NCI-H748 treated with DMSO at 0.1 percent for 48 hours (cell line): ENCODE results near the gene MDFI.

Experiments used
- DNase-seq: peaks from one replicate; lab custom pipeline; 2025; lab: John Stamatoyannopoulos, UW

The MDFI gene

DNA sequence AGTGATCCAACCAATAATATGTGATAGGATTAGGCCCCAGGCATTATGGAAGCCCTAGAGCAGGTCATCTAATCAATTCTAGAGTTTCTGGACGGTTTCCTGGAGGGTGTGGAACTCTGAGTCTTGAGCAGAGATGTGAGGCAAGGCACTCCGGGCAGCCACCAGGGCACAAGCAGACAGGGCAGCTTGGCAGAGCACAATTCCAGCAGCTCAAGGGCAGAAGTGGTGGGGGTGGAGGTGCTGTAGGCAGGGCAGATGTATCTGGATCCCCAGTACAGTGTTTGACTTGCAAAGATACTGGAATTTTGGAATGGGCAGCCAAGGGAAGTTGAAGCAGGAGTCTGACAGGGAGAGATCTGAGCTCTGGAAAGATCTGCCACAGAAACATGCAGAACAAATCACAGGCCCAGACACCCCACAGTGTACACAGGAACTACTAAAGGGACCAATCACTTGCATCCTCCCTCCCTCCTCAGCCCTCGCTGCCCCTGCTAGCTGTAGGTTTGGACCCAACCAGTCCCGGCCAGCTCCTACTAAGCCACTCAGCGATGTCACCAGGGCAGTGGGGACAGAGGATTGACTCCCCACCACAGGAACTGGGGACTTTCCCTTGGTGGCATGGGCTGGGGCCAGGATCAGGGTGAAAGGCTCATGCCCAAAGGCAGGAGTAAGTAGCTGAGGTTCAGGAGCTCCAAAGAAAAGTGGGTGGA, 50.1 kb downstream of the MDFI start:
- DNase-seq: no peak

- no peak for DNase-seq
Observed at GRCh38 chr6:41689171-41690008, 51.1 kb downstream of the MDFI start.

DNA sequence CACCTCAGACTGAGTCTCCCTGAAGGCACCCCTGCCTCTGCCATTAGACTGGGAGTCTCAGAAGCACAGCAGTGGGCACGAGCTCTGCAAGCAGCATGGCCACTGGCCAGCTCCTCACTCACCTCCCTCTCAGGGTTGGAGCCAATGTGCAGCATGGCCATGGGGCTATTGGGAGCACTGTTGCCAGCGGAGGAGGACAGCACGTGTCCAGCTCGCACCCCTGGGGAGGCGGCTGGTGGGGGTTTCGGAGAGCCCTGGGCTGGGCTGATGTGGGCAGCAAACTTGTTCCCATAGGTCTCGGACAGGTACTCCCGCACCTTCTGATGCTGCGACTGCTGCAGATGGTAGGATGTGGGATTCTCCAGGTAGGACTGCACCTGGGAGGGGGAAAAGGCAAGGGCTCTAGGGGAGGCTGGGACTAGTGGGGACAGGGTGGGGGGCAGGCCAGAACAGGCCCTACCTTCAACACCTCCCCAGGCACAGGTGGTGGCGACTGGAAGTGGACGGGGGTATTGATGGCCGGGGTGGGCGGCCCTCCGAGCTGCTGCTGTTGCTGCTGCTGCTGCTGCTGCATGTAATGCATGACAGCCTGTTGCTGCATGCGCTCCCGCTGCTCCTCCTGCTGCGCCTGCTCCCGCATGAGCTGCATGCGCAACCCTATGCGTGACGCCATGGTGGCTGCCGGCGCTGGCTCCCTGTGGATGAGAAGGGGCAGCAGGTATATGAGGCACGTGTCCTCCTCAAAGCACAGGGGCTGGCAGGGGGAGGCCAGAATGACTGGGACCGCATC, 52.5 kb downstream of the MDFI start:
- no peak for DNase-seq

DNA sequence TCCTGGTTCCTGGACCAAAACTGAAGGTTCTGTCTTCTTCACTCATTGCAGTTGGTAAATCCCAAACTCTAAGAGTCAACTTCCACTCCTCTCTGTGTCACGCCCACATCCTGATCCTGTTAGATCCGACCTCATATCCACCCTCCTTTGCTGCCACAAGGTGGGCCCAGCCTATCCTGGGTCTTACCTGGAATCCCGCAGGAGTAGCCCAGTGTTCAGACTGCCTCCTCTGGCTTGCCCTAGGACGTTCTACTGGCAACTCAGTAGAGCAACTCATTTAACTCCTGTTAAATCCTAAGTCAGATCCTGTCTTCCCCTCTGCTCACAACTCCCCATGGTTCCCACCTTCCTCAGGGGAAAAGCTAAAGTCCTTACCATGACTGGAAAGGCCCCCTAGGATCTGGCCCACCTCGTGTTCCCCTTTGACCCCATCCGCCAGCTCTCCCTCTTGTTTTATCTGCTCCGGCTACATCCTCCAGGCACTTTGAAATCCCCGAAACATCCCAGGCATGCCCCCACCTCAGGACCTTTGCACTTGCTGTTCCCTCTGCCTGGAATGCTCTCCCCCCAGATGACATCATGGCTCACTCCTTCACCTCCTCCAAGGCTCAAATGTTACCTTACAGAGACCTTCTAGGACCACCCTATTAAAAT, 53.3 kb downstream of the MDFI start:
- no peak for DNase-seq

DNA sequence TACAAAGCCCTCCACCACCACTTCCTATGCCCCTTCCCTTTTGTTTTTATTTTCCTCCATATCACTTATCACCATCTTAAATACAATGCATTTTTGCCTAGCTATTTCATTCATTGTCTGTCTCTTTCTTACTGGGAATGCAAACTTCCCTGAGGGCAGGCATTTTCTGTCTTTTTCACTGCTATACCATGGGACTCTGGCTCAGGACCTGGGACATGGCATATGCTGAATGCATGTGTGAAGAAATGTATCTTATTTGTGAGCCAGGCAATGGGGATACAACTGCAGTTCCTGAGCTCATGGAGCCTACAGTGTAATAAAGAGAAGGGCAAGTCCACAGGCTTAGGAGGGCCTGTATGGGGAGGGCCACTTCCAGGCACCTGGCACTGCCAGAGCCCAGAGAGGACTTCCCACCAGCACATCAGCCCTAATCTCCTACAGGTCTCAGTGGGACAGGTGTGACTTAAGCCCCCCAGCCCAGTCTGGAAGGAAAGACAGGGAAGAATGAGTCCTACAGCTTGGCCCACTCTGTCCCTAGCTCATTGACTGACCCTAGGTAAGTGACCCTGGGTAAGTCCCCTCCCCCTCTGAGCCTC, 53.9 kb downstream of the MDFI start:
- DNase-seq: no peak

DNA sequence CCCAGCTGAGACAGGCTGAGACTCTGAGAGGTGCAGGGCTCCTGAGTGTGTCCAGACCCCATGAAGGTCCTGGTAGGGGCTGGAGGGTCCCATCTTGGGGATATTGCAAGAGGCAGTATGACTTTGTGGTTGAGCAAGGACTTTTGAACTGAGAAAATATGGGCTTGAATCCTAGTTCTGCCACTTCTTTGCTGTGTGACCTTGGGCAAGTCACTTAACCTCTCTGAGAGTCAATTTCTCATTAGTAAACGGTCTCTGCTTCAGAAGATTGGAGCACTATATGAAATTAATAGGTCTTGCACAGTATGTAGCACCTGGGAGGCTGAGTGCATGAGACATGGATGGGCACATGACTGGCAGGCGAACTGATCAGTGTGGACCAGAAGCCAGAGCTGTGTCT, 54.5 kb downstream of the MDFI start:
- no peak for DNase-seq

DNA sequence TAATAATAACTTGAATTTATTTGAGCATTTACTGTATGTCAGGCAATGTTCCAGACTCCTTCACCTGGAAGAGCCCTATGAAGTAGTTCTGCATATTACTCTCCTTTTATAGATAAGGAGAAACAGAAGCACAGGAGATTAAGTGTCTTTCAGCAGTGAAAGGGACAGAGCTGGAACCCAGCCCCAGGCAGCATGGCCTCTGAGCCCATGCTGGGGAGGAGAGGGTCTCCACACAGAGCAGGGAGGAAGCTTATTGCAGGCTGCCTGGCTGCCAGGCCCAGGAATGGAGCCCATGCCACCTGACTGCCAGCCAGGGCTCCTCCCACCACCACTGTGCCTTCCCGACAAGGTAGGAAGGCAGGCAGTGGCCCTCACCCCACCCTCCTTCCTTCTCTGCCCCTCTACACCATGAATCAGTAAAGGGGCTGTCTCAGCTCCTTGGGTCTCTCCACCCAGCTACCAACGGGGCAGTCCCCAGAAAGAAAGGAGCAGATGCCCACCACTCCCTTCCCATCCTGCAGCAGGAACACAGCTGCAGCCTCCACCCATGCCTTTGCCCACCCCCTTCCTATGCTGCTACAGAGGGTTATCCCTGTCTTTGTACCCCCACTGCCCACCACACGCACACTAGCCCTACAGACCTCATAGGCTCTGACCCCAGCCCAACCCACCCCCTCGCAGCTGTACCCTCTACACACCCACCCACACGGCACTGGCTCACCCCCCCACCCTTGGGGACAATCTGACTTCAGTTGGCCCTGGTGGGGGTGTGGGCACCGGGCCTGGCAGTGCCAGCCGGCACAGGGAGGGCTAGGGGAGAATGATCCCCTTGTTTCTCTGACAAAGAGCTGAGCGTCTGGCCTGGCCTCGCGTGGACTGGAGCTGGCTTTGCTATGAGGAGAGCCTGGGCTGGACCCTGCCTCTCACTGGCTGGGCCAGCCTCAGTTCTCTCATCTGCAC, 55.3 kb downstream of the MDFI start:
- no peak for DNase-seq

DNA sequence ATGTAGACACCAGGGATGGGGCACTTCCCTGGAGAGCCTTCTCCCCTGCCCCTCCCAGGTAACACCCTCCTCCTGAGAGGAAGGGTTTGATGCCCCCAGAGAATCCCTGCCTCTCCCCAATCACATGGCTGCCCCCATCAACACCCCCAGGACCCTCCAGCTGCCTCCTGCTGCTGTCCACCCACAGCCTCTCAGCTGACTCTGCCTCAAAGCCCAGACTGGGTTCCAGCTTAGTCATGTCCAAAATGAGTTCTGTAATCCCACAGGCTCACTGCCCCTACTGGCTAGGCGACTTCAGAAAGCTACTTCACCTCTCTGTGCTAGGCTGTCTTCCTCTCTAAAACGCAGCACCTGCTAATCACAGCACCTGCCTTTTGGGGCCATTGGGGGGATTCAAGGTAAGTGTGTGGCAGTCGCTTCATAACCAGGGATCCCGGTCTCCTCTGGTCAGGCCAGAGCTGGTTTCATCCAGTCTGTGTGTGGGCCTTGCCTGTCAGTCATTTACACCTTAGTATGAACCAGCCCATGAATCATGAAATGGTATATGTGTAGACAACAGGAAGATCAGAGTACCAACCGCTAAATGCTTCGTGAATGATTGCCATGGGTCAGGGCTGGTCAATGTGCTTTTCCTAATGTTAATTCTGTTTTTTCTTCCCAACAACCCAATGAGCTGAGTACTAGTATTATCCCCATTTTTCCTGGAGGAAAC, 56.7 kb downstream of the MDFI start:
- DNase-seq: no peak

- DNase-seq: no peak
Observed at GRCh38 chr6:41695825-41696224, 57.6 kb downstream of the MDFI start.

DNA sequence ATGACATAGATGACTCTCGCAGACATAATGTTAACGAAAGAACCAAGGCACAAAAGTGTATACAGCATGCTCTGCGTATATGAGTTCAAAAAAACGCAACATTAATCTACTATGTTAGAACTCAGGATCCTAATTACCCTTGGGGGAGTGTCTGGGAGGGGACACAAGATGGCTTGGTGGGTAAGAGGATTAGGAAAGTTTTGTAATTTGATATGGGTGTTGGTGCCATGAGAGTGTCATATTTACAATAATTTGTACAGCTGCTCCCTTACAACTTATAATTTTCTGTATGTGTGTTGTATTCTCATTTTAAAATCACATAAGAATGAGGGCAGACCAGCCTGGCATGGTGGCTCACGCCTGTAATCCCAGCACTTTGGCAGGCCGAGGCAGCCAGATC, 58.5 kb downstream of the MDFI start:
- DNase-seq: no peak

DNA sequence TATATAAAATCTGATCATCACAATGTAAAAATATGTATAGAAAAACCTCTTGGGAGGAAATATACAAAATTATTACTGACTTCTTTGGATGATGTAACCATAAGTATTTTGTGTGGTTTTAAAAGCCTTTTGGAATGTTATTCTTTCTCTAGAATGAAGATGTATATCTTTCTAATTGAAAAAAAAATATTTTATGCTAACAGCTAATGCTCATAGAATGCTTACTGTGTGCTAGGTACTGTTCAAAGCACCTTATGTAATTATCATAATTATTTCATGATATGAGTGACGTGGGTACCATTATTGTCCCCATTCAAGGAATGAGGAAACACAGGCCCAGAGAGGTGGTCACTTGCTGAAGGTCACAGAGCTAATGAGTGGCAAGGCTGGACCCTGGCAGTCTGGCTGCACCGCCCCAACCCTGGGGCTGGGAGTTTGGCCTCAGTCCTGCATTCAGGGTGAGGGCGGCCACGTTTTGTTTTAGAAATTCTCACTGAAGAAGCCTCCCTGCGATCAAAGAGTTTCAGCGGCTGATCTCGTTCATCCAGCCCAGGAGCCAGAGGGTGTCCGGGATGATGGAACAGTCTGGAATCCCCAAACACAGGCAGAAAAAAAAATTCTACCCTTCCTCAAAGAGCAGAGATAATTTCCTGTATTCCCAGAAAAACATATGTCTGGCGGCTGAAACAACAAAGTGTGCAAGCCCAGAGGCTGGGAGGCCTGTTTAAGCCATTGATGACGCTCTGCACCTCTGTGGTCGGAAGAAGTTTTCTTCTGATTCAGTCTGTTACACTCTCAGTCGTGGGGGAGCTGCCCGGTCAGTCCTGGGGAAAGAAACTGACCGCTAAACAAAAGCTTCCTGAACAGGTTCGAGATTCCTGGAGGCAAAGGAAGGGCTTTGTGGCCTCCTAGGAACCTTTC, 59.9 kb downstream of the MDFI start:
- no peak for DNase-seq

DNA sequence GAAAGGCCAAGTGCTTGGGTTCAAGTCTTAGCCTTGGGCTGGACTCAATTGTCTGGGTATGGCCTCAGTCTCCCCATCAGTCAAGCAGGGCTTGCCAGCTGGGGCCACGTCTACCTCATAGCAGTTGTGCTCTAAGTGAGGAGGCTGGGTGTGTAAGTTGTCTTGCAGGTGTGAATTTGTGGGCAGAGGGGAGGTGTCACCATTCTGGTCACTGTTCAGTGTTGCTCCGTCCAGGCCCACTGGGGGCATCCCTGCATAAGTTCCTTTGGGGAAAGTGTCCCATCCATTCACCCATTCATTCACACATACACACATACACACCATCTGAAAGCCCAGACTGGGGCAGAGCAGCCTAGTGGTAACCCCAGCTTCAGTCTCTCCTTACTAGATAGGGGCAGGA, 60.8 kb downstream of the MDFI start:
- no peak for DNase-seq

DNA sequence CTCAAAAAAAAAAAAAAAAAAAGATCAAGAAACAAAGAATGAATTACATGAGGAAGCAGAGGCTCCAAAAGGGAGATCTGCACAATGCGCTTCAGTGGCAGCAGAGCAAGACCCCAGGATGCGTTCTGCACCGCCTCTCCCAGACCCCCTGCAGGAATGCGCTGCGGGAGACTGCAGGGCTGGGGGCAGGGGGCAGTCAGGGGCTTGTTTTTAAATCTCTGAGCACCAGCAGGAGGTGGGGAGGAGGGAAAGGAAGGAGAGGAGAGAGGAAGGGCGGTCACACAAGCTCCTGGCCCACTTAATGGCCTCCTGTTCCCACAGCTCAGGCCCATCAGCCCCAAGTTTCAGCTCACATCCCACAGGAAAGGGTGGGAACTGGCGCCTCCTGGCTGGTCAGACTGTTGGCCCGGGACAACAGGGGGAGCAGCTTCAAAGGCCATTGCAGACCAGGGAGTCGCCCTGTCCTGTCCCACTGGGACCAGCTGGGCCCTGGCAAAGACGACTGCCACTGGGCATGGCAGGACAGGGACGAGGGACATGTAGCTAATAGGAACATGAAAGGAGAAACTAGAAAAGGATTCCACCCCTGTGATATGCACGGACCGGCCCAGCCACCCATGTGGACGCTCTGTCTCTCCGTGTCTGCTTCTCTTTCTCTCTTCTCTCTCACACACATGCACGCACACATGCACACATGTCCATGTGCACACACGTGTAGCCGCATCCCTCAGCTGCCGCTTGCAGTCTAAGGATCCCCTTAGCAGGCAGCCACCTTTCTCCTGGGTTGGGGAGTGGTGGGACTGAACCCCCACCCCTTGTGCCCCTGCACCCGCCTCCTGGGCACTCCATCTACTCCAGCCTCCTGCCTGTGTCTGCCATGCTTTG, 62.4 kb downstream of the MDFI start:
- no peak for DNase-seq

GRCh38 chr6:41702089-41702745, 63.9 kb downstream of the MDFI start:
- no peak for DNase-seq

- DNase-seq: no peak
Observed at GRCh38 chr6:41702771-41703494, 64.7 kb downstream of the MDFI start.
